Choroid plexus epithelial cell (primary cell): ENCODE results near the gene KRTAP10-8.
A peak's percentile ranks its signal among the peaks of the same experiment; 100 is the strongest.

Source experiments
- DNase-seq: peaks from one replicate; pipeline ENCODE4 v3.0.0-alpha.2; 2010; ENCODE audit warnings: low read depth
- H3K4me3 ChIP-seq: 2 replicates; pipeline ENCODE4 v1.5.1; 2011; ENCODE audit warnings: low read depth, mild to moderate bottlenecking, control low read depth, low read length, moderate library complexity
- CTCF ChIP-seq: conservative IDR thresholded peaks from 2 replicates; pipeline ENCODE4 v1.5.1; 2011; ENCODE audit warnings: low read depth, mild to moderate bottlenecking, control low read depth, inconsistent platforms, low read length, moderate library complexity

KRTAP10-8 gene

GRCh38 chr21:44581158-44581557 lies 30.7 kb upstream of the KRTAP10-8 start:
- H3K4me3 ChIP-seq = no peak overlapping the region
- TF ChIP-seq CTCF = no peak
- no peak for DNase-seq

- DNase-seq = no peak
- TF ChIP-seq CTCF = no peak
- no peak overlapping the region for H3K4me3 ChIP-seq
Observed at GRCh38 chr21:44582055-44582454, 29.8 kb upstream of the KRTAP10-8 start.

- no peak for TF ChIP-seq CTCF
- H3K4me3 ChIP-seq = no peak overlapping the region
- DNase-seq = peak; percentile 2
Observed at GRCh38 chr21:44583089-44583799, 28.6 kb upstream of the KRTAP10-8 start.

- DNase-seq = no peak
- TF ChIP-seq CTCF = no peak
Observed at GRCh38 chr21:44583800-44584147, 28.1 kb upstream of the KRTAP10-8 start.

GRCh38 chr21:44585892-44586291 lies 26.0 kb upstream of the KRTAP10-8 start:
- TF ChIP-seq CTCF = no peak
- DNase-seq = no peak
- no peak overlapping the region for H3K4me3 ChIP-seq

More at GRCh38 chr21:44583800-44584147, 28.1 kb upstream of the KRTAP10-8 start:
- no peak overlapping the region for H3K4me3 ChIP-seq

- no peak for TF ChIP-seq CTCF
- no peak overlapping the region for H3K4me3 ChIP-seq
- no peak for DNase-seq
Observed at GRCh38 chr21:44589094-44589493, 22.8 kb upstream of the KRTAP10-8 start.
